Measurements from ENCODE around the gene B4GALT5.

The B4GALT5 gene

DNA sequence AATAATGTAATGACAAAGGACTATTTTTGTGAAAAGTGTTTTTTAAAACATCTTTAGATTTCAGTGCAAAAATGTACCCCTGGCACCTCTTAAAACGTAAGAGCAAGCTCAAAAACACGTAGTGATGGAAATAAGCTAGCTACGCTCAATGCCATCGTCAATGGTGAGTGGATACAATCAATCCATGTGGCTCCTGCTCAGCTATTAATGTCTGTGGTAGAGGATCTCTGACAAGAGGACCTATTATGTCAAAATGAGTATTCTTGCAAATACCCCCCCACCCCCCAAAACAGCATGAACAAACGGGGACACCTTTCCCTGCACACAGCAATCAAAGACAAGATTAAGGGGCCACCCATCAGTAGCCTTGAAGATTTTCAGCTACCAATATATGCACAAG lies 80.7 kb downstream of the B4GALT5 start:
- no peak for TF ChIP-seq FOXP2 (optimal IDR thresholded peaks at IDR 0.05; ENCODE audit: borderline replicate concordance, extremely low read depth, extremely low read length, insufficient read depth)
- TF ChIP-seq REST (IDR thresholded peaks at IDR 0.05; ENCODE audit: insufficient read depth in 1 of 2, low read depth in 2 of 2, low read length in 2 of 2), result no peak
- TF ChIP-seq SIN3A (IDR thresholded peaks at IDR 0.05; ENCODE audit: borderline replicate concordance, insufficient read depth, low read length), result no peak
- no peak for TF ChIP-seq TAF1 (IDR thresholded peaks at IDR 0.05; ENCODE audit: borderline replicate concordance, insufficient read depth, low read length)
- TF ChIP-seq POLR2AphosphoS5 (IDR thresholded peaks at IDR 0.05; ENCODE audit: low read depth, low read length), result no peak

DNA sequence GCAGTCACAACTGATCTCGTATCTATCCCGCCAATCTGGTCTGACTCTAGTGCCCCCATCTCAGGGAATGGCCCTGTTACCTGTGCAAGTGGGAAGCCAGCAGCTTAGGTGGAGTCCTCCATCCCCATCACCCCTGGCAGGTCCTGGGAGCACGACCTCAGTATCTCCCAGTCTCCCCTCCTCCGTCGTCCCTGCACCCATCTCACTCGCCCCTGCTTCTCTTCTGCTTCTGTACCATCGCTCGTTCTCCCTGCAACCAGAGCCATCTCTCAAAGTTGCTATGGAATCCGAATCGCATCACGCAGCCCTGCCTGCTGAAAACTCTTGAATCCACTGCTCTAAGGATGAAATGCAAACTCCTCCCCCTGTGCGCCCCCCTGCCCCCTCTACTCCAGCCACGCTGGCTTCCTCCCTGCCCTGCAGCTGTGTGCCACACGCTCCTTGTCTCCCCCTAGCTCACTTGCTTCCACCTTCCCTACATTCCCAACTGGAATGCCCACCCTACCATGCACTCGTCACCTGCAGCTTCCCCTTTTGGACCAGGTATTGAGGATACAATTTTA lies 81.7 kb downstream of the B4GALT5 start:
- TF ChIP-seq TAF1 (IDR thresholded peaks at IDR 0.05; ENCODE audit: borderline replicate concordance, insufficient read depth, low read length), result no peak
- no peak for TF ChIP-seq SIN3A (IDR thresholded peaks at IDR 0.05; ENCODE audit: borderline replicate concordance, insufficient read depth, low read length)
- TF ChIP-seq REST (IDR thresholded peaks at IDR 0.05; ENCODE audit: insufficient read depth in 1 of 2, low read depth in 2 of 2, low read length in 2 of 2), result no peak
- no peak for TF ChIP-seq POLR2AphosphoS5 (IDR thresholded peaks at IDR 0.05; ENCODE audit: low read depth, low read length)
- TF ChIP-seq FOXP2 (optimal IDR thresholded peaks at IDR 0.05; ENCODE audit: borderline replicate concordance, extremely low read depth, extremely low read length, insufficient read depth), result no peak

GRCh38 chr20:49631061-49631716 lies 82.5 kb downstream of the B4GALT5 start:
- no peak for TF ChIP-seq TAF1 (IDR thresholded peaks at IDR 0.05; ENCODE audit: borderline replicate concordance, insufficient read depth, low read length)
- TF ChIP-seq FOXP2 (optimal IDR thresholded peaks at IDR 0.05; ENCODE audit: borderline replicate concordance, extremely low read depth, extremely low read length, insufficient read depth), result no peak
- TF ChIP-seq POLR2AphosphoS5 (IDR thresholded peaks at IDR 0.05; ENCODE audit: low read depth, low read length), result no peak; the same call in 1 of the 2 replicates
- TF ChIP-seq REST (IDR thresholded peaks at IDR 0.05; ENCODE audit: insufficient read depth in 1 of 2, low read depth in 2 of 2, low read length in 2 of 2), result no peak
- no peak for TF ChIP-seq SIN3A (IDR thresholded peaks at IDR 0.05; ENCODE audit: borderline replicate concordance, insufficient read depth, low read length)

- TF ChIP-seq REST (IDR thresholded peaks at IDR 0.05; ENCODE audit: insufficient read depth in 1 of 2, low read depth in 2 of 2, low read length in 2 of 2) (no peak), TAF1 (IDR thresholded peaks at IDR 0.05; ENCODE audit: borderline replicate concordance, insufficient read depth, low read length) (no peak), FOXP2 (optimal IDR thresholded peaks at IDR 0.05; ENCODE audit: borderline replicate concordance, extremely low read depth, extremely low read length, insufficient read depth) (no peak), SIN3A (IDR thresholded peaks at IDR 0.05; ENCODE audit: borderline replicate concordance, insufficient read depth, low read length) (no peak), POLR2AphosphoS5 (IDR thresholded peaks at IDR 0.05; ENCODE audit: low read depth, low read length) (no peak)
Observed at GRCh38 chr20:49630396-49630951, 83.2 kb downstream of the B4GALT5 start.

All from PFSK-1 (cell line).